ENCODE data around the gene SLC44A4. TPM values are rescaled to one million over a fixed set of nuclear protein-coding genes. Genes with fewer than 3 reads are reported as not detected.

The SLC44A4 gene
- total RNA-seq, result 3.8 and 8.2 TPM in 2 replicates

DNA sequence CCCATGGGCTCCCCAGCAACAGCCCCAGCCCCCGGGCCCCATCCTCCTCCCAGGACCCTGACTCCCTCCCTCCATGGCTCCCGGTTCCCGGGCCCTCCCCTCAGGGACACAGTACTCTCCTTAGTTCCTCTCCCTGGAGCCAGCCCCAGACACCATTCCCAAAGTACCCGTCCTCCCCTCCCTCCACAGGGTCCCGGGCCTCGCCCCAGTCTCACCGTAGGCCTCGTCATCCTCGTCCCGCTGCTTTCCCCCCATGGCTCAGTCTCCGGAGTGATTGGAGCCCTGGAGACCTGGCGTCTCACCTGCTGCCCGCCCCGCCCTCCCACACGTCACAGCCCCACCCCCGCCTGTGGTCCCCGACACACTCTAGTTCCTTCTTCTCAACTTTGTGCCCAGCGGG lies at the start of gene SLC44A4:
Gene SLC44A4, minus strand, starts transcription at position 272 of the 400 bp plus-strand sequence. Its CDS starts 17 bp downstream, at position 255.

GRCh38 chr6:31927242-31927862 lies 48.6 kb upstream of the SLC44A4 start, which contains the start of gene C2:
TSS of gene C2 (plus strand) at chr6:31927717. CDS start at chr6:31927753, 36 bp downstream.

DNA sequence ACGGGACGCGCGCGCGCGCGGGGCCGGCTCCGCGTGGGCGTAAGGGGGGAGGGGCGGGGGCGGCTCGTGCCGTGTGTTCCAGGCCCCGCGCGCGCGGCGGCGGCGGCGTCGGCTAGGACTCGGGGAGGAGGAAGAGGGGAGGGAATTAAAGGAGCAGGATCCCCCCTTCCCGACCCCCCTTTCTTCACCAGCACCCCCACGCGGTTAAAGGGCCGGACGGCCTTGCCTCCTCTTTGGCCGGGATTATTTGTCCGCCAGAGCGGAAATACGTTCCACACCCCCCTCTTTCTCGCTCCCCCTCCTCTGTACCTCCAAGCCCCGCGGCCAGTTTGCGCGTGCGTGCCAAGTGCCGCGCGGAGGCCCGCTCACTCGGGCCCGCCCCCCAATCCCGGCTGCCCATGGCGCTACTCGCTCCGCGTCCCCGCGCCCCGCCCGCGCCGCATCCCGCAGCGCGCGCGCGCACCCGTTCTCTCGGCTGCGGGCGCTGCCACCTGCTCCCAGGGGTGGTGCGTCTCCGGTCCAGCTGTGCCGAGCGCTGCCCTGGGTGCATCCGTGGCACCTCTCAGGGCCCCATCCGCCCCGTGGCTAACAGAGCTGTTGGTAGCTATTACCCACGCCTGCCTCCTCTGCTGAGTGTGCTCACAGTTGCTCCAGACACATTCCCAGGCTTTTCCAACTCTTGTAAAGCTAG lies 23.3 kb upstream of the SLC44A4 start, which contains the start of gene ZBTB12:
Gene ZBTB12, minus strand, starts transcription at position 134 of the 691 bp plus-strand sequence. CDS start 781 bp downstream, outside the sequence.

DNA sequence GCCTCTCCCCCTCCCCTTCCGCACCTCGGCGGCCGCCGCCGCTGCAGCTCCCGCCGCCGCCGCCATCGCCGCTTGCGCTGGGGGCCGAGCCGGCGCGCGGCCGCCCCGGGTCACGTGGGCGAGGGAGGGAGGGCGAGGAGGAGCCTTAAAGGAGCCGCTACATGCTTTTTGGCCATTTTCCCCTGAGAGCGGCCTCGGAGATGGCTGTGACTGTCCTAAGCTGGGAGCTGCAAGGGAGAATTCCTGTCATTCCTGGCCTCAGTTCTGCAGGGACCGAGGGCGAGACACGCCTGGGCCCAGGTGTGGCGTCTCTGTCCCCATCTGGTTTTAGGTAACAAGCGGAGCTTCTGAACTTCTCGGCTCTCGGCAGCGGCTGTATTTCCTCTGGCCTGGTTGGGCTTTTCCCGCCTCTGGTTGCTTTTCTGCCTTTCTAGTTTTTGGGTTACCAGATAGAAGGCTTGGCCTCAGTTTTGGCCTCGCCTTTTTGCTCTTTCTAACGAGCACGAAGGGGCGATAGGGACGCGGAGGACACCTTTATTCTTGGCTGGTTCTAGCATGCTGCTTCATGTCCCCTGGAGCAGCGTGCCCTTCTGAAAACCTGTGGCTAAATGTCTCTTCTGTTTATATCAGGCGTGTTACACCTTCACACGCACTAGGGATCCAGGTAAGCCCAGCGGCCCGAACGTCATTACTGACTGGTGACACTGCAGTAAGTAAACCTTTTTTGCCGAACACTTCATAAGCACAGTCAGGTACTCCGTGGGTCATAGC lies 19.0 kb upstream of the SLC44A4 start, which contains the start of gene EHMT2:
Gene EHMT2, minus strand, starts transcription at position 87 of the 771 bp plus-strand sequence. Its CDS starts 21 bp downstream, at position 66.

DNA sequence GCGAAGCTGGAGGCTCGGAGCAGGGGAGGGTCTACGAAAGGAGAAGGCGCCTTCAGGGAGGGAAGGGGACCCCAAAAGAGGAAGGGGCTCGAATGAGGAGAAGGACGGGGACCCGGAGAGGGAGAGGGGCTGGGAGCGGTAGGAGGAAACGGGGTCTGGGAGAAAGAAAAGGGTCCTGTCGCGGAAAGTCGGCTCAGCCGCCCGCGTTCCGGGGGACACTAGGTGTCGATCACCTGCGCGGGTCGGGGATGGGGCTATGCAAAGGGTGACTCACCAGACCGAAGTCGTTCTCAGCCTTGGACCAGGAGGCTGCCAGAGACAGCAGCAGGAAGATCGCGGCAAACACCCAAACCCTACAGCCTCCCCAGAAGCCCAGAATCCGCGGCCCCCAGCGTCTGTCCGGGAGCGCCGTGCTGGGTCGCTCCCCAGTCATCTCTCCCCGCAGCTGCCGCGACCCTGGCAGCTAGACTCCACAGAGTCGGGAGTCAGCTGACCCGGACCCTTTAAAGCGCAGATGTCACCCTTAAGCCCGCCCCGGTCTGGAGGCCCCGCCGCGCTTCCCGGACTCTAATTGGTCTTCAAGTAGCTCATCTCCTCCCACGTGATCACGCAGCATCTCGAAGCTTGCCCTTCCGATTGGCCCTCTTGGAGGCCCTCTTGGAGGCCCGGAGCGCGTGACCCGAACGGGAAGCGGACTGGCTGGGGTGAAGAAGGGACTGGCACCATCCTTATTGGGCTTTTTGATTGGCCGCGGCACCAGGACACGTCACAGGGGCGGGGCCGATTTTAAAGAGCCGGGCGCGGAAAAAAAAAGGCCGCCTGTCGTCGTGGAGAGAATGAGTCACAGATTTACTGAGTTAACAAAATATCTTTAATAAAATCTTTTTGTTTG lies 16.2 kb downstream of the SLC44A4 start, which contains the start of gene NEU1:
Gene NEU1, minus strand, starts transcription at position 478 of the 892 bp plus-strand sequence. Its CDS starts 45 bp downstream, at position 433.

DNA sequence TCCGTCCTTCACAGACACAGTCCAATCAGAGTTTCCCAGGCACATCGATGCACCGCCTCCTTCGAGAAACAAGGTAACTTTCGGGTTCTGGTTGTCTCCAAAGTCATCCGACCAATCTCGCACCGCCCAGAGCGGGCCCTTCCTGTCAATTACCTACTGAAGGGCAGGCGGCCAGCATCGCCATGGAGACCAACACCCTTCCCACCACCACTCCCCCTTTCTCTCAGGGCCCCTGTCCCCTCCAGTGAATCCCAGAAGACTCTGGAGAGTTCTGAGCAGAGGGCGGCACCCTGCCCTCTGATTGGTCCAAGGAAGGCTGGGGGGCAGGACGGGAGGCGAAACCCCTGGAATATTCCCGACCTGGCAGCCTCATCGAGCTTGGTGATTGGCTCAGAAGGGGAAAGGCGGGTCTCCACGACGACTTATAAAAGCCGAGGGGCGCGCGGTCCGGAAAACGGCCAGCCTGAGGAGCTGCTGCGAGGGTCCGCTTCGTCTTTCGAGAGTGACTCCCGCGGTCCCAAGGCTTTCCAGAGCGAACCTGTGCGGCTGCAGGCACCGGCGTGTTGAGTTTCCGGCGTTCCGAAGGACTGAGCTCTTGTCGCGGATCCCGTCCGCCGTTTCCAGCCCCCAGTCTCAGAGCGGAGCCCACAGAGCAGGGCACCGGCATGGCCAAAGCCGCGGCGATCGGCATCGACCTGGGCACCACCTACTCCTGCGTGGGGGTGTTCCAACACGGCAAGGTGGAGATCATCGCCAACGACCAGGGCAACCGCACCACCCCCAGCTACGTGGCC lies 51.3 kb downstream of the SLC44A4 start, which contains the start of gene HSPA1B:
Gene HSPA1B, plus strand, starts transcription at position 453 of the 794 bp plus-strand sequence. Its CDS starts 213 bp downstream, at position 666.

DNA sequence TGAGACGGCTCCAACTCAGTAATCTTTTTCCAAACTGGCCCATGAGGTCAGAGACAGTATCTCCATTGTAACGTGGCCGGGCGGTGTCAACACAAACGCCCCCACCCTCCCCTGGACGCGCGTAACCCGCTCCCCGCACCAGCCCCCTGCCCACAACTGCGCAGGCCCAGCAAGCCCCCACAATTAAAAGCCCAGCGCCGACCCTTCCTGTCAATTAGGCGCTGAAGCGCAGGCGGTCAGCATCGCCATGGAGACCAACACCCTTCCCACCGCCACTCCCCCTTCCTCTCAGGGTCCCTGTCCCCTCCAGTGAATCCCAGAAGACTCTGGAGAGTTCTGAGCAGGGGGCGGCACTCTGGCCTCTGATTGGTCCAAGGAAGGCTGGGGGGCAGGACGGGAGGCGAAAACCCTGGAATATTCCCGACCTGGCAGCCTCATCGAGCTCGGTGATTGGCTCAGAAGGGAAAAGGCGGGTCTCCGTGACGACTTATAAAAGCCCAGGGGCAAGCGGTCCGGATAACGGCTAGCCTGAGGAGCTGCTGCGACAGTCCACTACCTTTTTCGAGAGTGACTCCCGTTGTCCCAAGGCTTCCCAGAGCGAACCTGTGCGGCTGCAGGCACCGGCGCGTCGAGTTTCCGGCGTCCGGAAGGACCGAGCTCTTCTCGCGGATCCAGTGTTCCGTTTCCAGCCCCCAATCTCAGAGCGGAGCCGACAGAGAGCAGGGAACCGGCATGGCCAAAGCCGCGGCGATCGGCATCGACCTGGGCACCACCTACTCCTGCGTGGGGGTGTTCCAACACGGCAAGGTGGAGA lies 63.6 kb downstream of the SLC44A4 start, which contains the start of the genes HSPA1A and HSPA1L:
Gene HSPA1A, plus strand, starts transcription at position 519 of the 814 bp plus-strand sequence. Its CDS starts 214 bp downstream, at position 733.
Gene HSPA1L, minus strand, starts transcription at position 259 of the 814 bp plus-strand sequence. CDS start 3,311 bp downstream, outside the sequence.

Other genes with a start within 250 kb of the SLC44A4 start
- gene BAG6, start 226.3 kb downstream of the SLC44A4 start, total RNA-seq, result 128 and 161 TPM in 2 replicates
- 0.96 and 1.3 TPM in 2 replicates for gene APOM, start 223.1 kb downstream of the SLC44A4 start, total RNA-seq
- gene C6orf47, start 218.2 kb downstream of the SLC44A4 start, total RNA-seq, result 26.7 and 27.1 TPM in 2 replicates
- 7.0 and 12.0 TPM in 2 replicates for gene GPANK1, start 214.0 kb downstream of the SLC44A4 start, total RNA-seq
- 84.2 and 103 TPM in 2 replicates for gene CSNK2B, start 212.9 kb downstream of the SLC44A4 start, total RNA-seq
- under 0.01 and 0.43 TPM in 2 replicates for gene LY6G5B, start 209.0 kb downstream of the SLC44A4 start, total RNA-seq
- gene LY6G5C, start 197.9 kb downstream of the SLC44A4 start, total RNA-seq, result not detected in 2 replicates
- 25.2 and 40.2 TPM in 2 replicates for gene ABHD16A, start 175.7 kb downstream of the SLC44A4 start, total RNA-seq
- not detected in 2 replicates for gene LY6G6F, start 172.1 kb downstream of the SLC44A4 start, total RNA-seq
- not detected in 2 replicates for gene LY6G6D, start 163.6 kb downstream of the SLC44A4 start, total RNA-seq
- not detected in 2 replicates for gene LY6G6C, start 157.3 kb downstream of the SLC44A4 start, total RNA-seq
- not detected in 2 replicates for gene MPIG6B, start 155.6 kb downstream of the SLC44A4 start, total RNA-seq
- gene DDAH2, start 149.7 kb downstream of the SLC44A4 start, total RNA-seq, result 11.5 and 45.8 TPM in 2 replicates
- 454 and 1,059 TPM in 2 replicates for gene CLIC1, start 142.5 kb downstream of the SLC44A4 start, total RNA-seq
- 4.3 and 5.8 TPM in 2 replicates for gene MSH5, start 139.0 kb downstream of the SLC44A4 start, total RNA-seq
- not detected in 2 replicates for gene SAPCD1, start 116.3 kb downstream of the SLC44A4 start, total RNA-seq
- gene VWA7, start 101.7 kb downstream of the SLC44A4 start, total RNA-seq, result 0.43 and 0.48 TPM in 2 replicates
- 61.0 and 64.8 TPM in 2 replicates for gene VARS1, start 83.2 kb downstream of the SLC44A4 start, total RNA-seq
- gene LSM2, start 72.0 kb downstream of the SLC44A4 start, total RNA-seq, result 34.2 and 39.0 TPM in 2 replicates
- gene HSPA1L, start 63.7 kb downstream of the SLC44A4 start, total RNA-seq, result 0.64 and 0.72 TPM in 2 replicates
- 124 and 172 TPM in 2 replicates for gene HSPA1A, start 63.5 kb downstream of the SLC44A4 start, total RNA-seq
- gene HSPA1B, start 51.3 kb downstream of the SLC44A4 start, total RNA-seq, result 268 TPM in 2 replicates
- 70.3 and 75.4 TPM in 2 replicates for gene NEU1, start 16.2 kb downstream of the SLC44A4 start, total RNA-seq
- 25.6 and 28.4 TPM in 2 replicates for gene EHMT2, start 18.7 kb upstream of the SLC44A4 start, total RNA-seq
- gene ZBTB12, start 23.1 kb upstream of the SLC44A4 start, total RNA-seq, result 0.72 and 3.0 TPM in 2 replicates
- 0.96 and 2.1 TPM in 2 replicates for gene C2, start 48.7 kb upstream of the SLC44A4 start, total RNA-seq
- gene CFB, start 67.1 kb upstream of the SLC44A4 start, total RNA-seq, result 0.64 and 19.0 TPM in 2 replicates
- gene NELFE, start 80.0 kb upstream of the SLC44A4 start, total RNA-seq, result 120 and 152 TPM in 2 replicates
- 48.2 and 48.4 TPM in 2 replicates for gene SKIC2, start 80.2 kb upstream of the SLC44A4 start, total RNA-seq
- 10.6 and 13.2 TPM in 2 replicates for gene DXO, start 93.1 kb upstream of the SLC44A4 start, total RNA-seq
- gene C4A, start 103.1 kb upstream of the SLC44A4 start, total RNA-seq, result 1.4 and 2.8 TPM in 2 replicates
- 1.2 and 2.3 TPM in 2 replicates for gene C4B, start 135.8 kb upstream of the SLC44A4 start, total RNA-seq
- 0.24 TPM in 1 of 2 replicates, not detected in the other for gene CYP21A2, start 159.4 kb upstream of the SLC44A4 start, total RNA-seq
- gene TNXB, start 230.3 kb upstream of the SLC44A4 start, total RNA-seq, result 0.43 and 0.48 TPM in 2 replicates
- 12.6 and 15.2 TPM in 2 replicates for gene ATF6B, start 249.2 kb upstream of the SLC44A4 start, total RNA-seq

Data from tracheal epithelial cell (primary cell).